ENCODE data around the gene NUDT3. TPM values are rescaled to one million over a fixed set of nuclear protein-coding genes. Genes with fewer than 3 reads are reported as not detected.

NUDT3 gene
- total and polyA plus RNA-seq, 9 of the 15 experiments (the other 6 are each of a cell fraction or from before 2014, with no cell fraction given), result 5.4 to 81.2 (median 56.4) TPM

- TF ChIP-seq NR1H2 (CRISPR knock-in tag; IDR thresholded peaks at IDR 0.05) (no peak), PKNOX1 (IDR thresholded peaks at IDR 0.05) (peak; percentile 91), FOXA3 (CRISPR knock-in tag; conservative IDR thresholded peaks at IDR 0.05 in 1 of 2, IDR thresholded peaks at IDR 0.05 in 1 of 2) (no peak), ZBTB40 (IDR thresholded peaks at IDR 0.05) (peak; percentile 27; the same call in 1 of the 2 replicates), ZBTB40 (CRISPR knock-in tag; IDR thresholded peaks at IDR 0.05) (no peak), DPF2 (IDR thresholded peaks at IDR 0.05) (peak; percentile 75), TAF9B (IDR thresholded peaks at IDR 0.05; ENCODE audit: partially characterized antibody) (no peak), BCOR (IDR thresholded peaks at IDR 0.05) (peak; percentile 24; the same call in 1 of the 2 replicates), TRIM28 (IDR thresholded peaks at IDR 0.05) (no peak), SUPT5H (IDR thresholded peaks at IDR 0.05) (peak; percentile 29; the same call in 1 of the 2 replicates), TAF1 (IDR thresholded peaks at IDR 0.05; ENCODE audit: control insufficient read depth, extremely low read depth, insufficient read depth, low read length, severe bottlenecking) (peak; percentile 1), ZEB2 (IDR thresholded peaks at IDR 0.05) (peak; percentile 62; the same call in 1 of the 2 replicates), MECOM (CRISPR knock-in tag; IDR thresholded peaks at IDR 0.05) (no peak), MLLT1 (IDR thresholded peaks at IDR 0.05) (no peak; a peak in 1 of 4 replicates), POLR2H (tag; IDR thresholded peaks at IDR 0.05; ENCODE audit: low read depth) (no peak), GTF2E2 (tag; IDR thresholded peaks at IDR 0.05) (no peak), KDM5B (IDR thresholded peaks at IDR 0.05; ENCODE audit: insufficient replicate concordance, low read depth, low read length) (peak; percentile 18)
Observed at GRCh38 chr6:34238585-34239499, 153.6 kb downstream of the NUDT3 start (continued).
